DND-41 (cell line): ENCODE data around the gene BCCIP.

Experiments used
- ATAC-seq: fragments of 200-7000 bp; cut with Tn5 transposase; 3 replicates; pipeline ENCODE4 v1.9.1; 2021; ENCODE audit warnings: low read depth; ENCODE audit not compliant: insufficient read depth
- DNase-seq: peaks from one replicate; pipeline ENCODE4 v3.0.0-alpha.2; 2020
- H2AFZ ChIP-seq: 2 replicates; pipeline ENCODE4 v1.6.0; 2012; ENCODE audit warnings: low read depth, low read length
- H3K27ac ChIP-seq: 2 replicates; pipeline ENCODE4 v1.5.1; 2012; ENCODE audit warnings: low read length, inconsistent platforms
- H3K27me3 ChIP-seq: fragments of 200-600 bp; sonication (generic); 2 replicates; pipeline ENCODE4 v1.6.0; 2012; ENCODE audit warnings: low read length, mild to moderate bottlenecking, inconsistent platforms; ENCODE audit not compliant: insufficient read depth, poor library complexity
- H3K36me3 ChIP-seq: 2 replicates; pipeline ENCODE4 v1.5.1; 2012; ENCODE audit warnings: low read length, inconsistent platforms; ENCODE audit not compliant: insufficient read depth
- H3K4me1 ChIP-seq: 2 replicates; pipeline ENCODE4 v1.5.1; 2012; ENCODE audit warnings: mild to moderate bottlenecking, low read length; ENCODE audit not compliant: insufficient read depth
- H3K4me2 ChIP-seq: 2 replicates; pipeline ENCODE4 v1.6.0; 2012; ENCODE audit warnings: mild to moderate bottlenecking, moderate library complexity, low read length, inconsistent platforms; ENCODE audit not compliant: insufficient read depth
- H3K4me3 ChIP-seq, 2 experiments: fragments of 200-600 bp in 1 of 2; shearing (Covaris generic) in 1 of 2; 2 replicates each; pipeline ENCODE4 v1.5.1; 2012 to 2016; ENCODE audit warnings: inconsistent platforms in 2 of 2, low read length in 2 of 2, mild to moderate bottlenecking in 2 of 2, low read depth in 1 of 2, moderate library complexity in 1 of 2
- H3K79me2 ChIP-seq: 2 replicates; pipeline ENCODE4 v1.6.0; 2012; ENCODE audit warnings: low read length, inconsistent platforms; ENCODE audit not compliant: insufficient read depth
- H3K9ac ChIP-seq: 2 replicates; pipeline ENCODE4 v1.6.0; 2012; ENCODE audit warnings: low read depth, mild to moderate bottlenecking, inconsistent platforms, low read length, moderate library complexity
- H3K9me3 ChIP-seq: 2 replicates; pipeline ENCODE4 v1.5.1; 2012; ENCODE audit warnings: low read length, moderate library complexity, mild to moderate bottlenecking, inconsistent platforms; ENCODE audit not compliant: insufficient read depth, severe bottlenecking
- H4K20me1 ChIP-seq: 2 replicates; pipeline ENCODE4 v1.6.0; 2012; ENCODE audit warnings: low read length; ENCODE audit not compliant: insufficient read depth
- EZH2 ChIP-seq: IDR thresholded peaks from 3 replicates; pipeline ENCODE4 v1.6.1; 2012; ENCODE audit warnings: borderline replicate concordance, low read depth, mild to moderate bottlenecking, moderate library complexity, low read length, inconsistent platforms; ENCODE audit not compliant: severe bottlenecking
- TF ChIP-seq, protein P1 (sequence below): IDR thresholded peaks from 2 replicates; pipeline ENCODE4 v1.5.1; 2012; ENCODE audit warnings: borderline replicate concordance, low read length, moderate library complexity, mild to moderate bottlenecking; ENCODE audit not compliant: poor library complexity, severe bottlenecking; ENCODE audit errors: extremely low read depth

Gene BCCIP

DNA sequence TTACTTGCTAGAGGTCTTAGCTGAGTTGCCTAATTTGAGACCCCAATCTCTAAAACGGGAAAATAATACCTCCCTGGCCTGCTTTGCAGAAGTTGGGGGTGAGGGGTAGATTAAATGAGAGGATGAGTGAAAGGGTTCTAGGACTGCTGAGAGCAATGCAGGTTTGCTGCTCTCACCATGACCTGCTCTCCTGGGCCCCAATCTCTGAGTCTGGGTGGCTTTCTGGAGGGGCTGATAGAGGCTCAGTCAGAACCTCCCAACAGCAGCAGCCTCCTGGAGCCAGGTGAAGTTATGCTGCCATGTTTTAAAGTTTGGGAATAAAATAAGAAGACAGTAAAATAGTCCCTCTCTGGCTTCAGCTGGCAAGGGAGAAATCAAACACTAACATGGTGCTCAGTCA lies 7.6 kb upstream of the BCCIP start:
- H3K36me3 ChIP-seq, result peaks cover 30% of the 10 kb centered on the region; the same call in 1 of the 2 replicates

DNA sequence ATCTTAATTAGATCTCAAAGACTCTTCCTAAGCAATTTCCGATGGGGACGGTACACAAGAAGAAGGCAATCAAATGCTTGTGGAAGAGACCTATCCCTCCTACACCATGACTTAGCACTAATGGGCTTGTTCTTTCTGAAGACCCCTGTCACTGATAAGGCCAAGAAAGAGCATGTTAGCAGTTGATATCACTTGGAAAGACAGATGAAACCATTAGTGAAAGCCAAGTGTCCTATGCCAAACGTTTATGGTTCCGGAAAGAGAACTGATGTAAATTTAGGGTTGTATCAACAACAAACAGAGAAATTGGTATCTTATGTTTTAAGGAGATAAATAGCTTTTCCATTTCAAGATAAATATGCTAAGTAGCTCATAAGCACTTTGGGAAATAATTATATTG lies 6.8 kb upstream of the BCCIP start:
- peaks cover 24% of the 10 kb centered on the region; the same call in 1 of the 2 replicates for H3K36me3 ChIP-seq
- peaks cover 10% of the 10 kb centered on the region for H3K4me1 ChIP-seq
- H3K27me3 ChIP-seq, result no peaks in the 10 kb centered on the region
- no peak for DNase-seq
- no peak for TF ChIP-seq EZH2
- no peaks in the 10 kb centered on the region; the same call in 1 of the 2 replicates for H4K20me1 ChIP-seq
- H3K4me2 ChIP-seq, result no peak overlapping the region
- H3K79me2 ChIP-seq, result peaks cover 5% of the 10 kb centered on the region; the same call in 1 of the 2 replicates
- no peak for ATAC-seq
- no peaks in the 10 kb centered on the region for H3K9me3 ChIP-seq
- H3K4me3 ChIP-seq, result no peak overlapping the region
- no peak overlapping the region for H3K9ac ChIP-seq
- H3K27ac ChIP-seq, result no peak overlapping the region
- no peak overlapping the region for H2AFZ ChIP-seq

More for the DNA sequence above, 7.6 kb upstream of the BCCIP start:
- DNase-seq, result no peak
- H4K20me1 ChIP-seq, result no peaks in the 10 kb centered on the region; the same call in 1 of the 2 replicates
- H3K27me3 ChIP-seq, result no peaks in the 10 kb centered on the region
- H3K4me2 ChIP-seq, result no peak overlapping the region
- H3K4me1 ChIP-seq, result peaks cover 3% of the 10 kb centered on the region; the same call in 1 of the 2 replicates
- ATAC-seq, result no peak
- no peak overlapping the region for H3K27ac ChIP-seq
- no peak overlapping the region for H3K4me3 ChIP-seq
- no peak overlapping the region for H2AFZ ChIP-seq
- H3K79me2 ChIP-seq, result peaks cover 4% of the 10 kb centered on the region; the same call in 1 of the 2 replicates
- no peaks in the 10 kb centered on the region for H3K9me3 ChIP-seq
- no peak overlapping the region for H3K9ac ChIP-seq
- TF ChIP-seq, protein P1, sequence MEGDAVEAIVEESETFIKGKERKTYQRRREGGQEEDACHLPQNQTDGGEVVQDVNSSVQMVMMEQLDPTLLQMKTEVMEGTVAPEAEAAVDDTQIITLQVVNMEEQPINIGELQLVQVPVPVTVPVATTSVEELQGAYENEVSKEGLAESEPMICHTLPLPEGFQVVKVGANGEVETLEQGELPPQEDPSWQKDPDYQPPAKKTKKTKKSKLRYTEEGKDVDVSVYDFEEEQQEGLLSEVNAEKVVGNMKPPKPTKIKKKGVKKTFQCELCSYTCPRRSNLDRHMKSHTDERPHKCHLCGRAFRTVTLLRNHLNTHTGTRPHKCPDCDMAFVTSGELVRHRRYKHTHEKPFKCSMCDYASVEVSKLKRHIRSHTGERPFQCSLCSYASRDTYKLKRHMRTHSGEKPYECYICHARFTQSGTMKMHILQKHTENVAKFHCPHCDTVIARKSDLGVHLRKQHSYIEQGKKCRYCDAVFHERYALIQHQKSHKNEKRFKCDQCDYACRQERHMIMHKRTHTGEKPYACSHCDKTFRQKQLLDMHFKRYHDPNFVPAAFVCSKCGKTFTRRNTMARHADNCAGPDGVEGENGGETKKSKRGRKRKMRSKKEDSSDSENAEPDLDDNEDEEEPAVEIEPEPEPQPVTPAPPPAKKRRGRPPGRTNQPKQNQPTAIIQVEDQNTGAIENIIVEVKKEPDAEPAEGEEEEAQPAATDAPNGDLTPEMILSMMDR, result no peak
- TF ChIP-seq EZH2, result no peak

DNA sequence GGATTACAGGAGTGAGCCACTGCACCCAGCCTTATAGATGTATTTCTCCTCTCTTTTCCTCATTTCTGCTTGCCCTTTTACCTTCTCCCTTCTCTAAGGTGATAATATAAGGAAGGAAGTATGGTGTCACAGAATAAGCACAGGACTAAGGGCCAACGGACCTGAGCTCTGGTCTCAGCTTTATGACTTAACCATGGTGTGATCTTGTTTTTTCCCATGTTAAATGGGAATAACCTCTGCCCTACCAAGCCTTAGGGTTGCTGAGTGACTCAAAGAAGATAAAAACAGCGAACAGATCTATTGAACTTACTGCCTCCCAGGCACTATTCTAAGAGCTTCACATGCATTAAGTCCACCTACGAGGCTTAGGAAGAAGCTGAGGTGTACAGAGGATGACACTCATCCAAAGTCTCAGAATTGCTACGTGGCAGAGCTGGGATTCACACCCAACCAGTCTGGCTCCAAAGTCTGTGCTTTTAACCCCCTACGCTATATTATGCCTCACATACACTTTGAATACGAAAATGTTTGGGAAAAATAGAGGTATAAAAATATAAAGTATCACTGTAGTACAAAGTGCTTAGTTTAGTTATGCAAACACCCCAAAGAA lies 5.9 kb upstream of the BCCIP start:
- Histone ChIP-seq H3K79me2 (peaks cover 13% of the 10 kb centered on the region), H3K36me3 (peaks cover 24% of the 10 kb centered on the region; the same call in 1 of the 2 replicates), H3K27ac (no peak overlapping the region), H3K4me3 (no peak overlapping the region), H4K20me1 (no peaks in the 10 kb centered on the region; the same call in 1 of the 2 replicates), H3K4me2 (no peak overlapping the region), H2AFZ (no peak overlapping the region), H3K9ac (no peak overlapping the region), H3K9me3 (no peaks in the 10 kb centered on the region), H3K27me3 (no peaks in the 10 kb centered on the region), H3K4me1 (peaks cover 19% of the 10 kb centered on the region)
- ATAC-seq (no peak), DNase-seq (no peak)
- no peak for TF ChIP-seq EZH2
- TF ChIP-seq, protein P1, result no peak

DNA sequence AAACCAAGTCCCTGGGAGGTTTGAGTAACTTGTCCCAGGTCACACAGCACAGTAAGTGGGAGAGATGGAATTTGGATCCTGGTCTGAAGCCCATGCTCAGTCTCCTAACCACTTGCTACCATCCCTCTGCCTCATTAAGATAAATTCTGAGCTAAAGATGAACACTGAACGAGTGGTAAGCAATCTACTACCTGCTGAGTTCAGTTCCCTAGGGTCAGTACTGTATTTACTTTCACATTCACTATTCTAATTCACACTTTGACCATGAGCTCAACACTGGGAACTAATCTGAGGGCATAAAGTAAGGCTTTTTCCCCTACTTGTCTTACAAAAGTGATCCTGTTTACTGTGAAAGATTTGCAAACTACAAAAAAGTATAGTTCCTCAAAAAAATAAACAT lies 2.6 kb upstream of the BCCIP start:
- H2AFZ ChIP-seq, result no peak overlapping the region

More for the DNA sequence above, 2.6 kb upstream of the BCCIP start:
- ATAC-seq (no peak), DNase-seq (no peak)
- Histone ChIP-seq H3K36me3 (peaks cover 9% of the 10 kb centered on the region), H3K4me3 (no peak overlapping the region), H4K20me1 (peaks cover 15% of the 10 kb centered on the region; the same call in 1 of the 2 replicates), H3K27me3 (no peaks in the 10 kb centered on the region), H3K4me1 (peaks cover 38% of the 10 kb centered on the region), H3K27ac (no peak overlapping the region), H3K79me2 (peaks cover 46% of the 10 kb centered on the region), H3K4me2 (no peak overlapping the region), H3K9ac (no peak overlapping the region), H3K9me3 (no peaks in the 10 kb centered on the region)
- TF ChIP-seq EZH2, result no peak
- TF ChIP-seq, protein P1, result no peak
